ENCODE results near the gene YLPM1.

GRCh38 chr14:74841230-74842207 lies 78.4 kb downstream of the YLPM1 start:
- no peak for TF ChIP-seq POLR2A (IDR thresholded peaks at IDR 0.05)
- no peak for TF ChIP-seq CTCF (IDR thresholded peaks at IDR 0.05)

Measured in adrenal gland (tissue), 5 donors.